Astrocyte of the hippocampus (primary cell): ENCODE data around the gene SPARCL1.
"Not testable (repeated sequence)": the region's sequence is repeated elsewhere in the genome, so short reads cannot be mapped to it uniquely, and the experiment has no call there.

ENCODE experiments used
- DNase-seq: peaks from one replicate; pipeline ENCODE4 v3.0.0; 2011; ENCODE audit warnings: low read depth, low spot score

The SPARCL1 gene

DNA sequence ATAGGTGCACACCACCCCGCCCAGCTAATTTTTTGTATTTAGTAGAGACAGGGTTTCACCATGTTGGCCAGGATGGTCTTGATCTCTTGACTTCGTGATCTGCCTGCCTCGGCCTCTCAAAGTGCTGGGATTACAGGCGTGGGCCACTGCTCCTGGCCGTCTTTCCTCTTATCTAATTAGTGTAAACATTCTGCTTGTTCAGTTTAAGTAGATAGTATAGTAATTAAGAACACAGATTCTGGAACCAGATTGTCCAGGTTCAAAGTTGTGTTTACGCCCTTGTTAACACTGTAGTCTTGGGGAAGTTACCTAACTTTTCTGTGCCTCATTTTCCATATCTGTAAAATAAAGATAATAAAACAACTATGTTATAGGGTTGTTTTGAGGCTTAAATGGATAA, 82.8 kb downstream of the SPARCL1 start:
- DNase-seq = not testable (repeated sequence)

DNA sequence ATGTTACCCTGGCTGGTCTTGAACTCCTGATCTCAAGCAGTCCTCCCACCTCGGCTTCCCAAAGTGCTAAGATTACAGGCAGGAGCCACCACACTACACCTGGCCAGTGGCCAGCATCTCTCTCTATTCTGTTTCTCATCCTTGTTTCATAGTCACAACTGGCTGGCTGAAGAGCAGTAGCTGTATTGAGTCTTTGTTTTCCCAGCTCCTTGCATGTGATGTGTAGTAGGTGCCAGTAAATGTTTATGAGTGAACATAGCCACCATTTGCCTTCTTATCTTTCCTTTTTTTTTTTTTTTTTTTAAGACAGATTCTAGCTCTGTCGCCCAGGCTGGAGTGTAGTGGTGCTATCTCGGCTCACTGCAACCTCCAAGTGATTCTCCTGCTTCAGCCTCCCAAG, 83.2 kb downstream of the SPARCL1 start:
- no peak for DNase-seq

DNA sequence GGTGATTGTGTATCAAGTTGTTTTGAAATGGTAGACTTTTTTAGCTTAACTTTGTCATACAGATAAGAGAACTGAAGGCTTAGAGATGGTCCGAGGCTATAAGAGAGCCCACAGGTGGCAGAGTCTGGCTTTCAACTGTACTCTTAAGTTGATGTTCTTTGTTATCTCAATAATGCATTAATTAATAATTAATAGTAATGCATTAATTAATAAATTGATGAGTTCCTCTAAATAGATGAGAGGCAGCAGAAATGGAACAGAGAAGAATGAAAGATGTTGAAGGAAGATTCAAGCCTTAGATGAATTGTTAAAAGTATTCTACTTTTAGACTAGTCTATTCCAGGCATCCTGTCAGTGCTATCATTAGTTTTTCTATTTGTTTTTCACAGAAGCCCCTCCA, 84.4 kb downstream of the SPARCL1 start:
- DNase-seq = no peak

DNA sequence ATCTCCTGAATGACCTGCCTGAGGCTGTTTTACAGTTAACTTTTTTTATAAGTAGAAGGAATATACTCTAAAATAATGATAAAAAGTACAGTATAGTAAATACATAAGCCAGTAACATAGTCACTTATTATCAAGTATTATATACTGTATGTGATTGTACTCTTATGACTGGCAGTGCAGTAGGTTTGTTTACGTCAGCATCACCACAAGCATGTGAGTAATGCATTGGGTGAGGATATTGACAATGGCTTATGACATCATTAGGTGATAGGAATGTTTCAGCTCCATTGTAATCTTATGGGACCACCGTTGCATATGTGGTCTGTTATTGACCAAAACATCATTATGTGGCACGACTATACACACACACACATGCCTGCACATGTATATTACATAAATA, 86.3 kb downstream of the SPARCL1 start:
- peak; percentile 46 for DNase-seq

DNA sequence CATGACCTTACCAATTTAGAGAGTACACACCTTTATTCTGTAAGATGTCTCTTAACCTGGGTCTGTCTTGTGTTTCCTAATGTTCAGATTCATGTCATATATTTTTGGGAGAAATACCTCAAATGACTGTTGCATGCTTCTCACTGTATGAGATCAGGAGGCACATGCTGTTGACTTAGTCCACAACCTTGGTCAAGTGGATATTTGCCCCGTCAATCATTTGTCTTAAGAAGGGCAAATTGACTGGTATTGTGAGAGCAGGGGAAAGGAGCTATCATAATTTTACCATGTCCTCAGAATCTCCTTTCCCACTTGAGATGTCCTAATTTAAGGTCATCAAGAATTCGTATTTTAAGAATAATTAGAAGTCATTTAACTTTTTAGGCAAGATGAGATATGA, 95.8 kb downstream of the SPARCL1 start:
- no peak for DNase-seq

DNA sequence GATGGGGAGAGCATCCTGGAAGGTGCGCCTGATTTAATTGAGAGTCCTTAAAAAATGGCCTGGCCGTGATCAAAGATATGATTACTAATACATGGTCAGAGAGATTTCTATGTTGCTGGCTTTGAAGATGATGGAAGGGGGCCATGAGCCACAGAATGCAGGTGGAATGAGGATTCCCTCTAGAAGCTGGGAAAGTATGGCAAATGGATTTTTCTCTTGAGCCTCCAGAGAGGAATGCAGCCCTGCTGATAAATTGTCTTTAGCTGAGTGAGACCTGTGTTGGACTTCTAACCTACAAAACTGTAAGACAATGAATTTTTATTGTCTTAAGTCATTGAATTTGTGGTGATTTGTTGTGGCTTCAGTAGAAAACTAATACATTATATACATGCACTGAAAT, 99.1 kb downstream of the SPARCL1 start:
- DNase-seq = peak; percentile 22

DNA sequence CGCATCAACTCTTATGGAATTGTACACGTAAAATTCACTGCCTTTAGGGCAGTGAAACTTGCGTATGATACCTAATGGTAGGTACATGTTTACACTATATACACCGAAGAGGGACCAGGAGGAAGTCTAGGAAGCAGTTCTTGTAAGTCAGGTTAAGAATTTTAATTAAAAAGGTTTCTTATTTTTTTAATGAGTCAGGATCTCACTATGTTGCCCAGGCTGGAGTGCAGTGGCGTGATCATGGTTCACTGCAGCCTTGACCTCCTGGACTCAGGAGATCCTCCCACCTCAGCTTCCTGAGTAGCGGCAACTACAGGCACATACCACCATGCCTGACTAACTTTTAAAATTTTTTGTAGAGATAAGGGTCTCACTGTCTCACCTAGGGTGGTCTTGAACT, 100.2 kb downstream of the SPARCL1 start:
- DNase-seq = no peak

DNA sequence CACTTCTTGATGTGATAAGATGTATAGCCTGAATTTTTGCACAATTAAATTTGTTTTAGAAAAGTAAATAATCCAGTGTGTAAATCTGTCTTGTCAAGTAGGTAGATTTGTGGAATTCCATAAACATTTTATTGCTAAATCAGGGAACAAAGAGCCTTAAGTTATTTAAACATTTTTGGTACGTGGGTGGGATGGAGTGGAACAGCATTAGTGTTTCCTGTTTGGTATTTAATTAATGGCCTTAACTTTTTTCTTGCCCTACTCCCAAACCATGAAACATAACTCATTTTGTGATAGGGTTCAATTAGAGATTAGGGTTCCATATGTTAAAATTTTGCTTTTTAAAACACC, 101.7 kb downstream of the SPARCL1 start:
- DNase-seq = no peak

DNA sequence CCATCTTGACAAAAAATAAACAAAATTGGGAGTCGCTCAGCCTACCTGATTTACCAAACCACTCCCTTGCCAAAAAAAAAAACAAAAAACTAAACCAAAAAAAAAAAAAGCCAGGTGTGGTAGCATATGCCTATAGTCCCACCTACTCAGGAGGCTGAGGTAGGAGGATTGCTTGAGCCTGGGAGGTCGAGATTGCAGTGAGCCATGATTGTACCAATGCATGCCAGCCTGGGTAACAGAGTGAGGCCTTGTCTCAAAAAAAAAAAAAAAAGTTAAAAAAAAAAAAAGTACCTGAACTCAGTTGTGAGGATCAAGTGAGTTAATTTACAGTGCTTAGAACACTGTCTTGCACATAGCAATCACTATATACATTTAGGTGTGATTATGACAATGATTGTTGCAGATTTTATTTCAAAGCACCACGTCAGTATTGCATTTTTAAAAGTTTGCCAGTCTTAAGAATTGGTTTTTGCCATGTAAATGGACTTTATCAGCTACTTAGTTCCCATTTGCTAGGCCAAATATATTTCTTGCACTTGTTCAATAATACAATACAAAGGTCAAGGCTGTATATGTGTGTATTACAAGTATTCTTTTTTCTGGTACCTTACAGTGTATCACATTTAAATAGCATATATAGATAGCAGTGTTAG, 102.2 kb downstream of the SPARCL1 start:
- DNase-seq = no peak

DNA sequence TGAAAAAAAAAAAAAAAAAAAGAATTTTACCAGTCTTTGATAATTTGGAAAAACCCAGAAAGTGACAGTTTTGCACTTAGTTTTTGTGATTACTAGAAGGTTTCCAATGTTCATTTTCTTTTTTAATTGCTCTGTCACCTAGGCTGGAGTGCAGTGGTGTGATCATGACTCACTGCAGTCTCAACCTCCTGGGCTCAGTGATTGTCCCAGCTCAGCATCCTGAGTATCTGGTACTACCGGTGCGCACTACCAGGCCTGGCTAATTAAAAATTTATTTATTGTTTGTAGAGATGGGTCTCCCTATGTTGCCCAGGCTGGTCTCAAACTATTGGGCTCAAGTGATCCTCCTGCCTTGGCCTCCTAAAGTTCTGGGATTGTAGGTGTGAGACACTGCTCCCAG, 103.5 kb downstream of the SPARCL1 start:
- DNase-seq = no peak

DNA sequence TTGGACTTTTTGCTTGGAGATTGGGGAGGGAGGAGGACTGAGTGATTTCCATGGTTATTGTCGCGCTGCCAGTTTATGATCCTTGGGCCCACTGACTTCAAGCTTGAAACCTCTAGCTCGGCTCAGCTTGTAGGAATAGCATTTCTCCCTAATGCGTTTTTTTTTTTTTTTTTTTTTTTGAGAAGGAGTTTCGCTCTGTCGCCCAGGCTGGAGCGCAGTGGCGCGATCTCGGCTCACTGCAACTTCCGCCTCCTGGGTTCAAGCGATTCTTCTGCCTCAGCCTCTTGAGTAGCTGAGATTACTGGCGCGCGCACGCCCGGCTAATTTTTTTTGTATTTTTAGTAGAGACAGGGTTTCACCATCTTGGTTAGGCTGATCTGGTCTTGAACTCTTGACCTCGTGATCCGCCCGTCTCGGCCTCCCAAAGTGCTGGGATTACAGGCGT, 105.1 kb downstream of the SPARCL1 start:
- peak; percentile 18 for DNase-seq
